Measurements from ENCODE around the gene EDEM2.
"Not testable (repeated sequence)": the region's sequence is repeated elsewhere in the genome, so short reads cannot be mapped to it uniquely, and the experiment has no call there.

EDEM2 gene

GRCh38 chr20:35122756-35123405 lies 24.3 kb downstream of the EDEM2 start:
- no peak for DNase-seq

GRCh38 chr20:35121186-35121585 lies 25.9 kb downstream of the EDEM2 start:
- DNase-seq, result no peak

GRCh38 chr20:35120012-35120701 lies 27.0 kb downstream of the EDEM2 start:
- DNase-seq, result no peak

- no peak for DNase-seq
These were observed 29.5 kb downstream of the EDEM2 start for GRCh38 chr20:35117629-35118028.

GRCh38 chr20:35117196-35117595 lies 29.9 kb downstream of the EDEM2 start:
- no peak for DNase-seq

- DNase-seq, result no peak
These were observed 30.9 kb downstream of the EDEM2 start for GRCh38 chr20:35116258-35116657.

- no peak for DNase-seq
These were observed 31.5 kb downstream of the EDEM2 start for GRCh38 chr20:35115606-35116005.

GRCh38 chr20:35112276-35112675 lies 34.9 kb downstream of the EDEM2 start:
- DNase-seq, result not testable (repeated sequence)

GRCh38 chr20:35111141-35111888 lies 35.8 kb downstream of the EDEM2 start:
- no peak for DNase-seq

- DNase-seq, result peak; percentile 31
These were observed 38.2 kb downstream of the EDEM2 start for GRCh38 chr20:35108921-35109320.

- DNase-seq, result no peak
These were observed 40.2 kb downstream of the EDEM2 start for GRCh38 chr20:35106827-35107380.

GRCh38 chr20:35104685-35105295 lies 42.3 kb downstream of the EDEM2 start:
- DNase-seq, result no peak

- no peak for DNase-seq
These were observed 45.5 kb downstream of the EDEM2 start for GRCh38 chr20:35101620-35102019.

- DNase-seq, result peak; percentile 22
These were observed 53.8 kb downstream of the EDEM2 start for GRCh38 chr20:35093267-35093884.

- DNase-seq, result peak; percentile 95
These were observed 54.4 kb downstream of the EDEM2 start, which contains the start of gene TRPC4AP for GRCh38 chr20:35092524-35093266. Gene TRPC4AP, minus strand, starts transcription at chr20:35092807. Its CDS starts 26 bp downstream, at chr20:35092781.

- DNase-seq, result peak; percentile 53
These were observed 55.2 kb downstream of the EDEM2 start for GRCh38 chr20:35091816-35092523.

- DNase-seq, result peak; percentile 15
These were observed 58.6 kb downstream of the EDEM2 start for GRCh38 chr20:35088231-35089145.

GRCh38 chr20:35087791-35088190 lies 59.3 kb downstream of the EDEM2 start:
- DNase-seq, result no peak

- DNase-seq, result no peak
These were observed 59.8 kb downstream of the EDEM2 start for GRCh38 chr20:35087355-35087754.

Measured in NCI-H69 (cell line).